Measurements from ENCODE around the gene TOR4A. TPM values are rescaled to one million over a fixed set of nuclear protein-coding genes. Genes with fewer than 3 reads are reported as not detected.

Gene TOR4A
- polyA plus RNA-seq, 2 of the 4 experiments (the other 2 are of a cell fraction) = 9.8 to 18.6 TPM

GRCh38 chr9:137279741-137280473, 2.4 kb downstream of the TOR4A start (continued):
- TF ChIP-seq HOXA7 (CRISPR knock-in tag; IDR thresholded peaks at IDR 0.05) (no peak), EP300 (IDR thresholded peaks at IDR 0.05) (no peak)
- TF ChIP-seq, protein P1, sequence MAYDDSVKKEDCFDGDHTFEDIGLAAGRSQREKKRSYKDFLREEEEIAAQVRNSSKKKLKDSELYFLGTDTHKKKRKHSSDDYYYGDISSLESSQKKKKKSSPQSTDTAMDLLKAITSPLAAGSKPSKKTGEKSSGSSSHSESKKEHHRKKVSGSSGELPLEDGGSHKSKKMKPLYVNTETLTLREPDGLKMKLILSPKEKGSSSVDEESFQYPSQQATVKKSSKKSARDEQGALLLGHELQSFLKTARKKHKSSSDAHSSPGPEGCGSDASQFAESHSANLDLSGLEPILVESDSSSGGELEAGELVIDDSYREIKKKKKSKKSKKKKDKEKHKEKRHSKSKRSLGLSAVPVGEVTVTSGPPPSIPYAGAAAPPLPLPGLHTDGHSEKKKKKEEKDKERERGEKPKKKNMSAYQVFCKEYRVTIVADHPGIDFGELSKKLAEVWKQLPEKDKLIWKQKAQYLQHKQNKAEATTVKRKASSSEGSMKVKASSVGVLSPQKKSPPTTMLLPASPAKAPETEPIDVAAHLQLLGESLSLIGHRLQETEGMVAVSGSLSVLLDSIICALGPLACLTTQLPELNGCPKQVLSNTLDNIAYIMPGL (CRISPR knock-in tag; IDR thresholded peaks at IDR 0.05; ENCODE audit: borderline replicate concordance) = no peak

DNA sequence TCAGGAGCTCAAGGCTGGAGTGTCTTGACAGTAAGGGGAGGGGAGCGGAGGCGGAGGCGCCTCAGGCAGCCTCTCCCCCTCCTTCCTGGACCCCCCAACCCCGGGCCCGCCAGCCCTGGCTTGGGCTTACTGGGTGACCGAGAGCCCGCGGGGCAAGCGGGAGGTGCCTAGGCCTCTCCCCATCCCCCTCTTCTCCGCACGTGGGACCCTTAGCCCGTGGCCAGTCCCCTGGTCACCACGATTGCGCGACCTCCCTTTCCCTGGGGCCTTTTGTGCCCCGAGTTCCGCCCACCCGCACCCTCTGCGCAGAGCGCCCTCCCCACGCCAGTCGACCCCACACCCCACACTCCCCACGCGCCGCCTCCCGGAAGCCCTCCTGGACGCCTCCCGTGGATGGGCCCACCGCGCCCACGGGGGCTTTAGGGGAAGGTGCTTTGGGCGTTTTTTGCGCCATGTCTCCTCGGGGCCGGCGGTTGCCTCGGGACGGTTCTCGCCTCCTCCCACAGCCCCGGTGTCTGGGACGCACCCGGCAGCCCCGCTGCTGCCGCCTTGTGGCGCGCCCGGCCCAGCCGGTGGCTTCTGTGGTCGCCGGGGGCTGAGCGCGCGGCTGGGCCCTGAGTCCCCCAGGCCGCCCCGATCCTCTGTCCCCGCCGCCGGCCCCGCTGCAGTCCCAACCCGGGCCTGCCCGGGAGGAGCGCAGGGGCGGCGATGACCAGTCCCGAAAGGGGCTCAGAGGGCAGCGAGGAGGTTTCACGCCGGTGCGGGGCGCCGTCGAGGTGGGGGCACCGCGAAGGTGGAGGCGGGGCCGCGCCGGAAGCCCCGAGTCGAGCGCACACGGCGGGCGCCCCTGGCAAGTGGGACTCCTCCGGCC, 3.2 kb downstream of the TOR4A start:
- WGBS (ENCODE audit: missing lambda C conversion rate) = 95% methylated on average over 70 of the region's 85 CpGs
- ChIA-PET POLR2A (no interaction called here), CTCF (interaction anchor here (0.9 to 2.5 kb wide), 6 partner anchors 9 to 44 kb away, joined by 3 to 9 read pairs (median 4); partner anchors contain the start of gene NRARP)
- no peak overlapping the region for H3K4me2 ChIP-seq
- no peak overlapping the region for H3K27ac ChIP-seq
- FAIRE-seq = no peak
- ATAC-seq = no peak
- no peak overlapping the region for H3K4me3 ChIP-seq
- H3K4me1 ChIP-seq = peaks cover 27% of the 10 kb centered on the region
- no peak for DNase-seq (ENCODE audit: low read depth in 1 of 2, low spot score in 1 of 2)
- no peaks in the 10 kb centered on the region for H3K9me3 ChIP-seq
- TF ChIP-seq E2F6 (IDR thresholded peaks at IDR 0.05; ENCODE audit: borderline replicate concordance, low read depth) (no peak), CHD4 (IDR thresholded peaks at IDR 0.05; ENCODE audit: borderline replicate concordance) (no peak), GATA3 (IDR thresholded peaks at IDR 0.05; ENCODE audit: borderline replicate concordance) (no peak), MAZ (IDR thresholded peaks at IDR 0.05; ENCODE audit: borderline replicate concordance, low read depth, low read length) (no peak), KDM1A (IDR thresholded peaks at IDR 0.05; ENCODE audit: low read depth) (no peak), EP300 (IDR thresholded peaks at IDR 0.05) (no peak), CBX2 (IDR thresholded peaks at IDR 0.05; ENCODE audit: borderline replicate concordance, low read depth) (no peak), FOSL2 (IDR thresholded peaks at IDR 0.05) (no peak), FOSL2 (CRISPR knock-in tag; IDR thresholded peaks at IDR 0.05) (no peak)

- Histone ChIP-seq H3K27ac (no peak overlapping the region), H3K4me3 (no peak overlapping the region), H3K4me1 (peaks cover 19% of the 10 kb centered on the region), H3K9me3 (no peaks in the 10 kb centered on the region), H3K4me2 (no peak overlapping the region)
- POLR2A ChIA-PET = no interaction called here
- WGBS (ENCODE audit: missing lambda C conversion rate) = 95% methylated on average over 33 of the region's 39 CpGs
- CTCF ChIA-PET = interaction anchor here (0.7 to 1.5 kb wide), 5 partner anchors 13 to 141 kb away, joined by 3 to 7 read pairs (median 5); partner anchors contain the start of genes EXD3, NOXA1 and NRARP
- TF ChIP-seq RAD21 (conservative IDR thresholded peaks at IDR 0.05 in 1 of 2, IDR thresholded peaks at IDR 0.05 in 1 of 2) (no peak), JUNB (IDR thresholded peaks at IDR 0.05) (no peak), KDM1A (IDR thresholded peaks at IDR 0.05; ENCODE audit: low read depth) (no peak), ZSCAN20 (CRISPR knock-in tag; IDR thresholded peaks at IDR 0.05) (no peak)
- FAIRE-seq = no peak
- DNase-seq (ENCODE audit: low read depth in 1 of 2, low spot score in 1 of 2) = no peak
- no peak for ATAC-seq
These were observed 4.0 kb downstream of the TOR4A start for GRCh38 chr9:137281345-137282116.
